Fibroblast of upper back skin (primary cell): ENCODE data around the gene NR1H2.
"Not testable (repeated sequence)": the region's sequence is repeated elsewhere in the genome, so short reads cannot be mapped to it uniquely, and the experiment has no call there.

Experiments used
- DNase-seq: peaks from one replicate; pipeline ENCODE4 v3.0.0-alpha.2; 2013

The NR1H2 gene

DNA sequence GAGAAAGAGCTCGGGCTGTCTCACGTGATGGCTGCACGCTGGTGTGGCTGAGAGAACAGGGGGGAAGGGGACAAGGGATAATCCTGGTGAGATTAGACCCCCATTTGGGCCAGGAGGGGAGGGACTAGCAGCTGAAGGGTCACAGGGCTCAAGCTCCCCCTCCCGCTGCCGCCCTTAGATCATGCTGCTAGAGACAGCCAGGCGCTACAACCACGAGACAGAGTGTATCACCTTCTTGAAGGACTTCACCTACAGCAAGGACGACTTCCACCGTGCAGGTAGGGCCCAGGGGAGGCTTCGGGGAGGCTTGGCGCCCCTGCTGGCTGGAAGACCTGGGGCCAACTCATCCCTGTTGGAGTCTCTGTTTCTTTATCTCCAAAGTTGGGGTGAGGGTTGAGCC, 3.3 kb downstream of the NR1H2 start:
- no peak for DNase-seq

DNA sequence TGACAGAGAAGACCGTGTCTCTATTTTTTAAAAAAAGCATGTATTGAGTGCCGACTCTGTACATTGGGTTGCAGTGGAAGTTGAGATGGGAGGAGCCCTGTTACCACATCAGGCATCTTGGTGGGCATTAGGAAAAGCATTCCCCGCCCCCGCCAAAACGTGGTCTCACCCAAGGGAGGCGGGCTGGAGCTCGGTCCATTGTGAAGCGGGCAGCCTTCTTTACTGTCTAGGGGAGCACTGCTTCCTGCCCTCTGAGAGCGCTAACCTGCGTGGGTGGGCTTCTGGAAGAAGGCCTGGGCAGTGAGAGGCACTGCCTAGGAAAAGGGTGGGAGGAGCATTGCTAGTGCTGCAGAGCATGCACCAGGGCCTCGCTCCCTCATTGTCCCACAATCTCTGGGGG, 3.9 kb downstream of the NR1H2 start:
- DNase-seq: no peak

- DNase-seq: no peak
These were observed 4.5 kb downstream of the NR1H2 start for GRCh38 chr19:50380751-50381151.

- DNase-seq: no peak
These were observed 5.8 kb downstream of the NR1H2 start for GRCh38 chr19:50381881-50382729.

DNA sequence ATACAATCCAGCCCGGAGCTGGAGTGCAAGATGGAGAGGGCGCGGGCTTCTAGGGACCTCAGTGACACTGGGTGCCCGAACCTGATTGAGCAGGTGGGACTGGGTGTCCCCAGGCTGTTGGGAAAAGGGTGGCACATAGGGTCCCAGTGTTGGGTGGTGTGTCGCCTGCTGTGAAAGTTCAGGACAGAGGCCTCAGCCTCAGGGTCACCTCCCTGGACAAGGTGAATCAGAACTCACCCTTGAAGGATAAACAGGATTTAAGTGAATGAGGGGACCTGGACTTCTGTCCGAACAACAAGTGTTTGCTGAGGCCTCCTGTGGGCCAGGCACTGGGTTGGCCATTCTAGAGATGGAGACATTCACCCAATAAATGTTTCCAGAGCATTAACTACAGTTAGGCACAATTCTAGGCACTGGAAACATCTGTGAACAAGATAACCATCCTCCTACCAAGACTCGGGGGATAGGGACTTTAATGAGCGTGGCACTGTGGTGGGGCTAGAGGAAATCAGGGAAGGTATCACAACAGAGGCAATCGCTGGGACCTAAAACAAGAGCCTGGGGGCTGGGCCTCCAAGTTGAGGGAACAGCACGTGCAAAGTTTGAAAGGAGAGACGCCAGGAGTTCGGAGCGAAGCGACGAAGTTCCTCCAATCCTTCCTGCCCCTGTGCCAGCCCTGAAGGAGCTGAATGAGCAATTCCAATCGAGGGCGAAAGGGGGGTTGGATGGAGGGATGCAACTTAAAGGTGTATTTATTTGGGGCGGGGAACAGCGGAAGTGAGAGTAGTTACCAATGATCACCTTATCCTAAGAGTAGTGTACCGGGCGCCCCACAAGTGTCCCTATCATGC, 7.0 kb downstream of the NR1H2 start:
- no peak for DNase-seq

DNA sequence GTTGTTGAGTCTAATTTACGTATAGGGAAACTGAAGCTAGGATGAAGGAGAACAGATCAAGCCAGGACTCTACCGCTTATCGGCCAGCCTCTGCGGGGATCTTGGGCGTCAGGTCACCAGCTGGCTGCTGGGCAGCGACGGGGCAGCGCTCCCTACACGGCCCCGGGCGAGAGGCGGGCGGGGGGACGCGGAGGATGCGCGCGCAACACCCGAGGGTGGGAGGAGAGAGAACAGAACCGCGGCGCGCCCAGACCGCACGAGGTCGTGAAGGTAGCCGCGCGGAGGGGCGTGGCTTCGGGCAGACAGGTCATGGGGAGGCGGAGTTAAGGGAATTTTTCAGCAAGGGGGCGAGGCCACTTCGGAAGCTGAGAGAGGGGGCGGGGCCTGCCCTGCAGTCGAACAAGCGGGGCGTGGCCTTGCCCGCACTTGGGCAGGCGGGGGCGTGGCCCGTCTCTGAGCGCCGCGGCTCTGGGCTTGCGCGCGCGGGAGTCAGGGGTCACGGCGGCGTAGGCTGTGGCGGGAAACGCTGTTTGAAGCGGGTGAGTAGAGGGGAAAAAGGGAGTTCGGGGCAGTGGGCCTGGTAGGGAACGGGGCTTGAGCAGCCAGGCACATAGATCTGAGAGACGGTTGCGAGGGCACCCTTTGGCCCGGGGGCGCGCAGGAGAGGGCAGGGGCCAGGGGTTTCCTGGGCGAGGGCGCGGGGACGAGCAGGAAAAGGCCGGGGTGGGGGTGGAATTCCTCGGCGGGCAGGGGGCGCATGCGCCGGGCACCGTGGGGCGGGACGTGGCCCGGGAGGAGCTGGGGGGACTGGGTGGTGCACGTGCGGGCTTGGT, 7.8 kb downstream of the NR1H2 start, which contains the start of gene POLD1:
Gene POLD1 (plus strand): TSS at position 496 of the 833 bp plus-strand sequence. CDS start 14,505 bp downstream, outside the sequence.
- DNase-seq: peak; percentile 96

DNA sequence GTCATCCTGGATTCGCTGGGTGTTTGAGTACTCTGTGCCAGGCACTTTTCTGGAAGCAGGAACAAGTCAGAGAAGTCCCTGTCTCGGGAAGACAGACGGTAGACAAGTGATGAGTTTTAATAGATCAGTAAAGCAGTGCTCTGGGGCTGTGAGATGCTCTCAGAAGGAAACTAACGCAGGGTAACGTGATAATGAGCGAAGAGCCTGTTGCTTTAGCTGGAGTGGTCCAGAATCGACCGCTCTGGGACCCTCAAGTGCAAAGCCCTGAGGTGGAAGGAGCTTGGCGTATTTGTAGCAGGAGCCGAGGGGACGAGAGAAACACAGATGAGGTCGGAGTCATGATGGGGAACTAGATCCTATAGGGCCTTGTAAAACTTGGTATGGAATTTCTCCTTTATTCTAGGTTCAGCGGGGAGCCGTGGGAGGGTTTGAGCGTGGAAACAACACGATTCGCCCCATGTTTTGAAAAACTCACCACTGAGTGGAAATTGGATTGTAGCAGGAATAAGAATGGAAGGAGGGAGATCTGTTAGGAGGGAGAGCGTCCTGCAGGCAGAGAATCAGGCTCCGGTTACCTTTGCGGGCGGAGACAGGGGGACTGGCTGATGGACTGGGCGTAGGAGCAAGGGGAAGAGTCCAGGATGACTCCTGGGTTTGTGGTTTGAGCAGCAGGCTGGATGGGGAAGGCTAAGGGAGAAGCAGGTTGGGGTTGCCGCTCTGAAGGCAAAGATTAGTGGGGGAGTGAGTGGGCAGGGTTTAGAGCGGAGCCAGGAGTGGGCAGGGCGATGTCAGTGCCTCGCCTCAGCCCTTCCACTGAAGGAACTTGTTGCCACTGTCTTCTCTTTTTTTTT, 8.7 kb downstream of the NR1H2 start:
- no peak for DNase-seq

DNA sequence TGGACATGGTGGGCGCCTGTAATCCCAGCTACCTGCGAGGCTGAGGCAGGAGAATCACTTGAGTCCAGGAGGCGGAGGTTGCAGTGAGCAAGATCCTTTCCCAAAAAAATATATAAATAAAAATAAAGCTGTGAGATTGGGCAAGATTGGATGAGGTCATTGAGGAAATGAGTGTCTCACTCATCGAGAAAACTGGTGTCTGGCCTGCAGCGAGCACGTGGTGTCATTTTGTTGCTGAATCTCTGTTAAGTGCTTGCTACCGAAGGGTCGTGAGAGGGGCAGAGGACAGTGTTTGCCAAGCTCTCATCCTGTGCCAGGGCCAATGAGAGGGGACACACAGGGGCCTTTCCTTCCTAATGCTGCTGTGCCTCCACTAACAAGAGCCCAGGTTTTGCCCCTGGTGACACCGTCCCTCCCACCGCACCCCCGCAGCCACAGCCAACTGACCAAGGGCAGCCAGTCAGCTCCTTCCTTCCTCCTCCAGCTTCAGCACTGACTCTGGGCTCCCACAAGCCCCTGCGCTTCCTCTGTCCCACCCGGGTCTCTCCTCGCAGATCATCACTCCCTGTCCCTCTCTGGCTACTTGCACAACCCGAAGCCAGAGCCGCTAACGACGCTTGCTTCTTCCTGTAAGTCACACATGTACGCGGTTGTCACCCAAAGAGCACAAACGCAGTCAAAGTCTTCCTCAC, 11.1 kb downstream of the NR1H2 start:
- no peak for DNase-seq

DNA sequence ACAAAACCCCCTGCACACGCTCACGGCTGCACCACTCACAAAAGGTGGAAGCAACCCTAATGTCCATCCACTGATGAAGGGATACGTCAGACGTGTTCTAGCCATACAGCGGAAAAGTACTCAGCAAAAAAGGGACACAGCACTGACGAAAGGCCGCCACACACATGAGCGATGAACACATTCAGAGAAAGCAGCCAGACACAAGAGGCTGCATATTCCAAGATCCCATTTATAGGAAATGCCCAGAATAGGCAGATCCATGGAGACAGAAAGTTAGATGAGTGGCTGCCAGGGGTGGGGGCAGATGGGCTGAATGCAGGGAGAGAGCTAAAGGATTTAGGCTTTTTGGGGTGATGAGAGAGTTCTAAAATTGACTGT, 11.6 kb downstream of the NR1H2 start:
- DNase-seq: no peak

DNA sequence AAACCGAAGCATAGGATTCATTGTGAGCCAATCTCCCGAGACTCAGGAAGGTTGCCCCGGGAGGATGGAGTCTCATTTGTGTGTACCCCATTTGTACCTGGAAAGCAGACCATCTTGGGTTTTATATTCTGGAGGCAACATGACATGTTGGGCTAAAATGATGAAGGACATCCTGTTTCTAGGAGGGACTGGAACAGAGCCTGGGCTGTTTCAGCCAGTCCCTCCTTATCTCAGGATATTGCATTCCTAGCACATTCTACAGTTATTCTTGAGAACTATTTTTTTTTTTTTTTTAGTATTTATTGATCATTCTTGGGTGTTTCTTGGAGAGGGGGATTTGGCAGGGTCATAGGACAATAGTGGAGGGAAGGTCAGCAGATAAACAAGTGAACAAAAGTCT, 14.0 kb downstream of the NR1H2 start:
- DNase-seq: not testable (repeated sequence)

- not testable (repeated sequence) for DNase-seq
These were observed 14.7 kb downstream of the NR1H2 start for GRCh38 chr19:50390952-50391351.

DNA sequence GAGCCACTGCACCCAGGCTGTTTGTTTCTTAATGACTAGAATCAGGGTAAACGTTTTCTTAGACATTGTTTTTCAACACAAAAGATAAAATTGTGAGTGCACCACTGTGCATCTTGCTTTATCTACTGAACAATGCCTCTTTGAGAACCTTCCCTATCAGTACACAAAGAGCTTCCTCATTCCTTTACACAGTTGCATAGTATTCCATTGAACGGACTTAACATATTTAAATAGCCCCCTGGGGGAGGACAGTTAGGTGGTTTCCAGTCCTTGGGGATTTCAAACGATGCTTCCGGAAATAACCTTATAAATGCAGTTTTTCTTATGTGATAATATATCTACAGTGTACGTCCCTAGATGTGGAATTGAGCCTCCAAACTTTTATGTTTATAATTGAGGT, 16.5 kb downstream of the NR1H2 start:
- no peak for DNase-seq

DNA sequence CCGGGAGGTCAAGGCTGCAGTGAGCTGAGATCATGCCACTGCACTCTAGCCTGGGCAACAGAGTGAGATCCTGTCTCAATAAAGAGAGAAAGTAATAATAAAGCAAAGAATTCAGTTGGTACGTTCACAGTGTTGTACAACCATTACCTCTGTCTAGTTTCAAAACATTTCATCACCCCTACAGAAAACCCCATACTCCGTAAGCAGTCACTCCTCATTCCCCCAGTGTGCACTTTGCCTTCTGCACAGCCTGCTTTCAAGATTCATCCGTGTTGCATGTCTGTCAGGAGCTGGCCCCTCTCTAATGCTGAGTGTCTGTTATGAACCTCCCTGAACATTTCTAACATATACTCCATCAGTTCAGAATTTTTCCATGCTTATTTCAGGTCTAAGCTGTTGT, 17.3 kb downstream of the NR1H2 start:
- DNase-seq: no peak

- DNase-seq: no peak
These were observed 17.8 kb downstream of the NR1H2 start for GRCh38 chr19:50394017-50394416.

DNA sequence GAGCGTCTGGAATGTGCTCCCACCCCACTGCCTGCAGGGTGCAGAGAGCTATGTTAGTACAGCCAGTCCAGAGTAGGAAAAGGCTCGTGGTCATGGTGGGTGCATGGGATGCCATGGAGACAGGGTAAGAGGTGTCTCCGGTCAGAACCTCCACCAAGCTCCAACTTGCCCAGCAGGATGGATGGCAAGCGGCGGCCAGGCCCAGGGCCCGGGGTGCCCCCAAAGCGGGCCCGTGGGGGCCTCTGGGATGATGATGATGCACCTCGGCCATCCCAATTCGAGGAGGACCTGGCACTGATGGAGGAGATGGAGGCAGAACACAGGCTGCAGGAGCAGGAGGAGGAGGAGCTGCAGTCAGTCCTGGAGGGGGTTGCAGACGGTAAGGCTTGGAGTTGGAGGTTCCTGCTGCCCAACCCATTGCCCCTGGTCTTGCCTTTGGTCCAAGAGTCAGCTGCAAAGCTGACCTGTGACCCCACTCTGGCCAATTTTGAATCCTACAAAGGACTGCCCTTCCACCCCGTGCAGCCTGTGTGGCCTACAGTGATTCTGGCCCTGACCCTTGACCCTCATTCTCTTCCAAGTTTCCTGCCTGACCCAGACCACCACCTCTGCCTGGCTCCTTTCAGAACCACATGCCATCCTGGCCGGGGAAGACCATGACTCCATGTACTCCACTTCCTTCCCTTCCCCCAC, 22.6 kb downstream of the NR1H2 start:
- no peak for DNase-seq

DNA sequence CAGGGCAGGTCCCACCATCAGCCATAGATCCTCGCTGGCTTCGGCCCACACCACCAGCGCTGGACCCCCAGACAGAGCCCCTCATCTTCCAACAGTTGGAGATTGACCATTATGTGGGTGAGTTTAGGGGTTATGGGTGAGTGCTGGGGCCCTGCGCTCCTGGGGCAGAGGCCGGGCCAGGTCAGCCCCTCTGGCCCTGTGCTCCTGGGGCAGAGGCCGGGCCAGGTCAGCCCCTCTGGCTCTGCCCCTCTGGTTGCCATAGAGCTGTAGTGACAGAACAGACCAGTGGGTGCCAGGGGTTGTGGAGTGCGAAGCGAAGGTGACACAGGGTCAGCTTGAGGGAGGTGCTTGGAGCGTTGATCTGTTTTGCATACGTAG, 23.1 kb downstream of the NR1H2 start:
- no peak for DNase-seq

- no peak for DNase-seq
These were observed 25.6 kb downstream of the NR1H2 start for GRCh38 chr19:50401605-50402450.

GRCh38 chr19:50402544-50403301, 26.5 kb downstream of the NR1H2 start:
- DNase-seq: no peak
